ENCODE results near the gene PCCA. TPM values are rescaled to one million over a fixed set of nuclear protein-coding genes. Genes with fewer than 3 reads are reported as not detected.

The PCCA gene
- total and polyA plus RNA-seq, 2 donors (not counting 1 experiment from before 2014, with no cell fraction given): 4.8 to 17.4 TPM

GRCh38 chr13:100254002-100254401 is 165.1 kb downstream of the PCCA start:
- TF ChIP-seq EZH2 (IDR thresholded peaks at IDR 0.05; ENCODE audit: borderline replicate concordance, insufficient read depth, low read depth, low read length, poor library complexity, severe bottlenecking) (no peak), CTCF (IDR thresholded peaks at IDR 0.05) (no peak)
- Mint-ChIP-seq H3K4me3 (no peak overlapping the region), H3K9me3 (ENCODE audit: insufficient read depth) (no peaks in the 10 kb centered on the region), H3K4me1 (no peaks in the 10 kb centered on the region), H3K27ac (no peak overlapping the region), H3K27me3 (no peaks in the 10 kb centered on the region)
- intact Hi-C loops (cut with micrococcal nuclease): no loop called here
- H3K27me3 ChIP-seq (replicated peaks in 1 of 4; ENCODE audit: control extremely low read depth in 1 of 4, control insufficient read depth in 3 of 4, insufficient read depth in 4 of 4, low read length in 3 of 4): no peaks in the 10 kb centered on the region
- CTCF ChIA-PET: no interaction called here
- POLR2A ChIA-PET: no interaction called here
- H3K4me3 ChIP-seq (ENCODE audit: control extremely low read depth in 1 of 5, extremely low read depth in 1 of 5, insufficient read depth in 1 of 5, low read depth in 2 of 5, low read length in 4 of 5): no peak overlapping the region
- no peak overlapping the region for H2AFZ ChIP-seq (ENCODE audit: insufficient read depth, low read depth, low read length, poor library complexity, severe bottlenecking)
- H3K27ac ChIP-seq (ENCODE audit: low read length in 2 of 2): no peak overlapping the region
- no peaks in the 10 kb centered on the region for H3K9me3 ChIP-seq (ENCODE audit: control extremely low read depth in 1 of 3, control insufficient read depth in 2 of 3, insufficient read depth in 1 of 3, low read length in 2 of 3)
- no peaks in the 10 kb centered on the region for H3K36me3 ChIP-seq (replicated peaks in 1 of 2; ENCODE audit: control extremely low read depth in 1 of 2, control insufficient read depth in 1 of 2, extremely low read depth in 1 of 2, insufficient read depth in 2 of 2, low read length in 1 of 2)
- no peaks in the 10 kb centered on the region for H3K79me2 ChIP-seq (ENCODE audit: control insufficient read depth, insufficient read depth, low read length)
- ATAC-seq (ENCODE audit: low read depth) (no peak), DNase-seq (no peak)
- H3K4me2 ChIP-seq (replicated peaks; ENCODE audit: low read depth, low read length, poor library complexity, severe bottlenecking): no peak overlapping the region
- no peaks in the 10 kb centered on the region for H4K20me1 ChIP-seq (ENCODE audit: control insufficient read depth, insufficient read depth, low read length, poor library complexity, severe bottlenecking)
- no peaks in the 10 kb centered on the region for H3K4me1 ChIP-seq (ENCODE audit: control insufficient read depth in 2 of 2, insufficient read depth in 2 of 2, low read length in 2 of 2)
- WGBS (ENCODE audit: insufficient coverage): 100% methylated on average over 1 of the region's 7 CpGs
- H3K9ac ChIP-seq (ENCODE audit: low read length): no peak overlapping the region

- Histone ChIP-seq H4K20me1 (ENCODE audit: control insufficient read depth, insufficient read depth, low read length, poor library complexity, severe bottlenecking) (no peaks in the 10 kb centered on the region), H3K9ac (ENCODE audit: low read length) (no peak overlapping the region), H3K27me3 (replicated peaks in 1 of 4; ENCODE audit: control extremely low read depth in 1 of 4, control insufficient read depth in 3 of 4, insufficient read depth in 4 of 4, low read length in 3 of 4) (no peaks in the 10 kb centered on the region), H3K4me2 (replicated peaks; ENCODE audit: low read depth, low read length, poor library complexity, severe bottlenecking) (no peak overlapping the region), H2AFZ (ENCODE audit: insufficient read depth, low read depth, low read length, poor library complexity, severe bottlenecking) (no peak overlapping the region), H3K27ac (ENCODE audit: low read length in 2 of 2) (no peak overlapping the region), H3K79me2 (ENCODE audit: control insufficient read depth, insufficient read depth, low read length) (no peaks in the 10 kb centered on the region), H3K36me3 (replicated peaks in 1 of 2; ENCODE audit: control extremely low read depth in 1 of 2, control insufficient read depth in 1 of 2, extremely low read depth in 1 of 2, insufficient read depth in 2 of 2, low read length in 1 of 2) (no peaks in the 10 kb centered on the region), H3K4me3 (ENCODE audit: control extremely low read depth in 1 of 5, extremely low read depth in 1 of 5, insufficient read depth in 1 of 5, low read depth in 2 of 5, low read length in 4 of 5) (no peak overlapping the region), H3K9me3 (ENCODE audit: control extremely low read depth in 1 of 3, control insufficient read depth in 2 of 3, insufficient read depth in 1 of 3, low read length in 2 of 3) (peaks cover 0 to 1% (median 0%) of the 10 kb centered on the region in 3 donors), H3K4me1 (ENCODE audit: control insufficient read depth in 2 of 2, insufficient read depth in 2 of 2, low read length in 2 of 2) (no peaks in the 10 kb centered on the region)
- no peak for ATAC-seq (ENCODE audit: low read depth)
- 100% methylated on average over 1 of the region's 3 CpGs for WGBS (ENCODE audit: insufficient coverage)
- no peaks in the 10 kb centered on the region for H3K9me3 Mint-ChIP-seq (ENCODE audit: insufficient read depth)
- CTCF ChIA-PET: no interaction called here
- H3K4me1 Mint-ChIP-seq: no peaks in the 10 kb centered on the region
- no peaks in the 10 kb centered on the region for H3K27me3 Mint-ChIP-seq
- no peak overlapping the region for H3K4me3 Mint-ChIP-seq
- no peak for DNase-seq
- H3K27ac Mint-ChIP-seq: no peak overlapping the region
- TF ChIP-seq EZH2 (IDR thresholded peaks at IDR 0.05; ENCODE audit: borderline replicate concordance, insufficient read depth, low read depth, low read length, poor library complexity, severe bottlenecking) (no peak), CTCF (IDR thresholded peaks at IDR 0.05) (no peak)
- POLR2A ChIA-PET: no interaction called here
- intact Hi-C loops (cut with micrococcal nuclease): no loop called here
Measured at GRCh38 chr13:100262404-100262803, 173.5 kb downstream of the PCCA start.
